GM18870 (cell line): Measurements from ENCODE around the gene CLTCL1.
"Not testable (repeated sequence)": the region's sequence is repeated elsewhere in the genome, so short reads cannot be mapped to it uniquely, and the experiment has no call there.

Experiments
- ATAC-seq: cut with Tn5 transposase; IDR thresholded peaks from one replicate; pipeline ENCODE4 v1.9.1; 2021; ENCODE audit warnings: moderate library complexity; ENCODE audit not compliant: unreplicated experiment

The CLTCL1 gene

GRCh38 chr22:19291580-19292457 lies at the start of gene CLTCL1:
CLTCL1 (minus strand) TSS chr22:19291719; CDS start chr22:19291641, 78 bp downstream.
- no peak for ATAC-seq

DNA sequence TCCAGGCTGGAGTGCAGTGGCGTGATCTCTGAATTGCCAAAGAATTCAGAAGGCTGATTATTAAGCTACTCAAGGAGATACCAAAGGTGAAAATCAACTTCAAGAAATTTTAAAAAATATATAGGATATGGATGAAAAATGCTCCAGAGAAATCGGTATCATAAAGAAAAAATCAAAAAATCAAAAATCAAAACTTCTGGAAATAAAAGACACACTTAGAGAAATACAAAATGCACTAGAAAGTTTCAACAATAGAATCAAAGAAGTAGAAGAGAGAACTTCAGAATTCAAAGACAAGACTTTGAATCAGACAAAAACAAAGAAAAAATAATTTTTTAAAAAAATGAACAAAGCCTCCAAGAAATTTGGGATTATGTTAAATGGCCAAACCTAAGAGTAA lies 45.6 kb upstream of the CLTCL1 start:
- ATAC-seq, result no peak

GRCh38 chr22:19336133-19337075 lies 44.9 kb upstream of the CLTCL1 start:
- ATAC-seq, result no peak

- no peak for ATAC-seq
Measured at GRCh38 chr22:19331975-19332374, 40.5 kb upstream of the CLTCL1 start.

DNA sequence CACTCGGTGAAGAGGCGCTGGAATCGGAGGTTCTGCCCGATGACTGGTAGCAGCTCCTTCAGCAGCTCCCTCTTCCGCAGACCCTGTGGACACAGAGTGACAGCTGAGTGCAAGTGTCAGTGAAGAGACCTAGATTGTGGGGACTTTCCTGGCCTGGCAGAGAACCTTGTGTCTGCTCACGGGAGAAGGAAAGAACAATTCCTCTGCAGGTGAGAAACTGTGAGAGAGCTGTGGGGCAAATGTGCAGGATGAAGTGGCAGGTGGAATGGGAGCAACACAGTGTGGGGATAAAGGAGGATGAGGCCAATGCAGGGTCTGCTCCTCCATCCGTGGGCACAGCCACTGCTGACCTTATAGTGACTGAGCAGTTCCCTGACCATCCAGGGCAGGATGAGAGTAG lies 40.0 kb upstream of the CLTCL1 start:
- ATAC-seq, result no peak

GRCh38 chr22:19330865-19331418 lies 39.4 kb upstream of the CLTCL1 start:
- no peak for ATAC-seq

GRCh38 chr22:19330205-19330604 lies 38.7 kb upstream of the CLTCL1 start:
- not testable (repeated sequence) for ATAC-seq

DNA sequence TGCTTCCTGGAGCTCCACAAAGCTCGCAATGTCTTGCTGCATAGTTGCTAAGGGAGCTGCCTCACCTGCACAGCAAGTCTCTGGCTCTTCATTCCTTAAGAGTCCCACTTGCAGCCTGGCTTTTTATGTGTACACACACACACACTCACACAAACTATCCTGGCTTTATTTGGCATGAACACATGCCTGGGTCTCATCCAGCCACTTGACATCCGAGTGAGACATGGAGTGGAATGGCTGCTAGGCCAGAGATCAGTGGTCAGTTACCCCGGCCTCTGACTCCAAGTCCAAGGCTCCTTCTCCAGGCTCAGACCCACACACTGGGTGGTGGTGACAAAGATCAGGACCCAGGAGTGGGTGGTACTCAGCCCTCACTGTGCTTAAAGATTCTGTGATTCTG lies 37.9 kb upstream of the CLTCL1 start:
- ATAC-seq, result no peak

GRCh38 chr22:19325296-19325948 lies 33.9 kb upstream of the CLTCL1 start:
- no peak for ATAC-seq

GRCh38 chr22:19323420-19323819 lies 31.9 kb upstream of the CLTCL1 start:
- not testable (repeated sequence) for ATAC-seq

DNA sequence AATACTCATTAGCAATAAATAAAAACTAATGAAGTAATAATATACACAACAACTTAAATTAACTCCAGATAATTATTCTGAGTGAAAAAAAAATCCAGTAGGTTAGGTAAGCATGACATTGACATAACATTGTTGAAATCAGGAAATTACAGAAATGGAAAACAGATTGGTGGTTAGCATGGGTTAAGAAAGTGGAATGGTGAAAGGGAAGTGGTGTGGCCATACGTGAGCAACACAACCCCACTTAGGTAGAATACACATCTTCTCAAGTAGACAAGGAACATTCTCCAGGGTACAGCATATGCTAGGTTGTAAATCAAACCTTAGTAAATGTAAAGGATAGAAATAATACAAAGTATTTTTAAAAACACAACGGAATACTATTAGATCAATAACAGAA lies 30.2 kb upstream of the CLTCL1 start:
- no peak for ATAC-seq

- ATAC-seq, result not testable (repeated sequence)
Measured at GRCh38 chr22:19320136-19320535, 28.6 kb upstream of the CLTCL1 start.

- ATAC-seq, result no peak
Measured at GRCh38 chr22:19319281-19319680, 27.8 kb upstream of the CLTCL1 start.

DNA sequence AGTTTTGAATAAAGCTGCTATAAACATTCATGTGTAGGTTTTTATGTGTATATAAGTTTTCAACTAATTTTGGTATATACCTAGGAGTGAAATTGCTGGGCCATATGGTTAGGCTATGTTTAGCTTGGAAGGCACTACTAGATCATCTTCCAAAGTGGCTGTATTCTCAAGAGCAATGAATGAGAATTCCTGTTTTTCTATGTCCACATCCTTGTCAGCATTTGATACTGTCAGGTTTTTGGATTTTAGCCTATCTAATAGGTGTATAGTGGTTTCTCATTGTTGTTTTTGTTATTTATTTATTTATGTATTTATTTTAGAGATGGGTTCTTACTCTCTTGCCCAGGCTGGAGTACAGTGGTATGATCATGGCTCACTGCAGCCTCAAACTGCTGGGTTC lies 26.3 kb upstream of the CLTCL1 start:
- no peak for ATAC-seq

GRCh38 chr22:19307872-19308271 lies 16.4 kb upstream of the CLTCL1 start:
- no peak for ATAC-seq

GRCh38 chr22:19306535-19306934 lies 15.0 kb upstream of the CLTCL1 start:
- not testable (repeated sequence) for ATAC-seq

DNA sequence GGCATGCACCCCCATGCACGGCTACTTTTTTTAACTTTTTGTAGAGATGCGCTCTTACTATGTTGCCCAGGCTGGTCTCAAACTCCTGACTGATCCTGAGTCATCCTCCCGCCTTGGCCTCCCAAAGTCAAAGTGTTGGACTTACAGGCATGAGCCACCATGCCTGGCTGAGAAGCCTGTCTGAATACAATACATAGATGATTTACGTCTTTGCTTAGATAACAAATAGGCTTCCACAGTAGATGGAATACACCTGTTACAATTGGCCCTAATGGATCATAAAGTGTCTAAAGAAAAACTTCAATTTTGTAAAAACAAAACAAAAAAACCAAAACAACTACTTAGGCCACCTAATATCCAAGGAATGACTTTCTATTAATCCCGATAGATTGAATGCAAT lies 13.0 kb upstream of the CLTCL1 start:
- no peak for ATAC-seq

DNA sequence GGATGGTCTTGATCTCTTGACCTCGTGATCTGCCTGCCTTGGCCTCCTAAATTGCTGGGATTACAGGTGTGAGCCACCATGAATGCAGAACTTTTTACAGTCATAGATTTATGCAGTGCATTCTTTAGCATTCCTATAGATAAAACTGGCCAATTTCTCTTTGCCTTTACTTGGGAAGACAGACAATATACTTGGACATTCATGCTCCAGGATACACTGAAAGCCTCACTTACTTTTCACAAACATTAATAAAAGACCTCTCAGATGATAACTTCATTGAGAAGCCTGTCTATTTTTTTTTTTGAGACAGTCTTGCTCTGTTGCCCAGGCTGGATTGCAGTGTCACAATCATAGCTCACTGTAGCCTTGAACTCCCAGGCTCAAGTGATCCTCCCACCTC lies 12.3 kb upstream of the CLTCL1 start:
- no peak for ATAC-seq

DNA sequence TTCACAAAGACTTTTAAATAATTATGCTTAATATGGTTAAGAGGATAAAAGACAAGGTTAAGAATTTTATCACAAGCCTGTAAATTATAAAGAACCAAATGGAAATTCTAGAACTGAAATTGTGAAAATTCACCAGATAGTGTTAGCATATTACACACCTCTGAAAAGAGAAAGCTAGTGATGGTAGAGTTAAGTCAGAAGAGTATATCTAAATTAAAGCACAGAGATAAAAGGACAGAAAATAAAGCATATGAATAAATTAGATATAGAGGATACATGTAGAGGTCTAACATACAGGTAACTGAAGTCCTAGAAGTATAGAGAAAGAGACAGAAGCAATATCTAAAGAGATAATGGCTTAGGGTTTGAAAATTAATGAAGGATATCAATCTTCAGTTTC lies 4.2 kb upstream of the CLTCL1 start:
- no peak for ATAC-seq

DNA sequence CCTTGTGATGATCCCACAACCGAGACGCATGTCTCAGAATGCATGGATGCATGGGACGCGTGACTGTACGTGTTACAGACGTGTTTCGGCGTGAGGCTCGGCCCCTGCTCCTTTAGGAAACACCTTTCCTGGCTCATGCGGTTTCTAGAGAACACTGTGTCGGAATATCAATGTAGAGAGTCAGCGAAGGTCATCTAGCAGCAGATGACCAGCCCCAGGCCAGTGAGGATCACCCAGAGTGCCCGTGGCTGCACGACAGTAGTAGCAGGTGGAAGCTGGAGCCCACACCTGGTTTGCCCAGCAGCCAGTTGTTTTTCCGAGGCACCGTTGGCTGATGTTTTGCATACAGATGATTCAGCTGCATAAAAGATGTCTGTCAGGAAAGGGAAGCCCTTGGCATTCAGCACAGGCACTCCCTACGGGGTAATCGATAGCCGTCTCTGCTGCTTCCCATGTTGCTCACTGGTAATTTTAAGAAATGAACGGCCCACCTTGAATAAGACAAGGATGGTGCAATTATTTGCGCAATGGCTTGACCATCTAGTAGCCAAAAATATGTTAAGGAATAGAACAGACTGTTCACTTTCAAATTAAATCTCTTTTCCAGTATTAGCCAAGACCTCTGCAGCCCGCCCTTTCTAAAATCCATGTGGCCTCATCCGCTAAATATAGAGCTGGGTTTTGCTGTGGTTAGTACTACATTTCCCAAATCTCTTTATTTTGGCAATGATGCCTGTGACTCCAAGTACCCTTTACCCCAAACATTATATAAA lies 1.1 kb upstream of the CLTCL1 start:
- no peak for ATAC-seq
